RWPE1 (cell line): ENCODE data around the gene SLC26A1.

Experiments used
- CTCF ChIA-PET: fragments of 350-600 bp; sonication (Branson Sonifier 250); formaldehyde crosslinking; extraction: SDS; loops from one replicate; lab custom pipeline; 2021; lab: Yijun Ruan, JAX
- POLR2A ChIA-PET: fragments of 400-600 bp; formaldehyde crosslinking; extraction: SDS; loops from one replicate; lab custom pipeline; 2020; ENCODE audit warnings: antibody characterized with exemption; ENCODE audit not compliant: low non-redundant PET; lab: Yijun Ruan, JAX
- DNase-seq: peaks from one replicate; pipeline ENCODE4 v3.0.0; 2012; ENCODE audit warnings: low spot score
- H3K27ac ChIP-seq: fragments of 450-650 bp; 2 replicates; pipeline ENCODE4 v1.5.1; 2017
- CTCF ChIP-seq: fragments of 450-650 bp; conservative IDR thresholded peaks from 2 replicates; pipeline ENCODE4 v1.5.1; 2017; ENCODE audit warnings: low read depth, mild to moderate bottlenecking

Gene SLC26A1

GRCh38 chr4:1033840-1034551 lies 40.8 kb upstream of the SLC26A1 start:
- POLR2A ChIA-PET, result no interaction called here
- CTCF ChIA-PET, result no interaction called here
- DNase-seq, result no peak
- TF ChIP-seq CTCF, result no peak
- H3K27ac ChIP-seq, result peak overlapping the region; percentile 65

DNA sequence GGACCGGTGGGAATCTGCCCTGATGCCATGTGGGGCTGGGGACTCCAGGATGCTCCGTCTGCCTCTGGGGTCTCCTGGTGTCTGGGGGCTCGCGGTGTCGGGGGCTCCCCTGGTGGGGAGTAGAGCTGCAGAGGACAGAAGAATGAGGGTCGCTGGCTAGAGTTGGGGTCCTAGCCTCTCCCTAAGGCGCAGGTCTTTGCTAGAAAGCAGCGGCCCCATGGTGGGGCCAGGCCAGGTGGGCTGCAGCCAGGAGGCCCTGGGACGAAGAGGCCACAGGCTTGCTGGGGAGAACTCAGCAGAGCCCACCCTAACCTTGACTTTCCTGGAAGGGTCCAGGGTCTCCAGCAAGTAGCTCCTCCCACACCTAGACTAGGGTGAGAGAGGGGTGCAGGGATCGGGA lies 39.7 kb upstream of the SLC26A1 start:
- ChIA-PET CTCF (interaction anchor here (0.6 kb wide), 1 partner anchor 25 kb away, joined by 3 read pairs; no protein-coding TSS in a partner anchor), POLR2A (no interaction called here)
- DNase-seq, result no peak
- TF ChIP-seq CTCF, result 0 out of 2 replicates have a peak, but pooled peaks have one; percentile 9
- no peak overlapping the region for H3K27ac ChIP-seq

GRCh38 chr4:1031956-1032795 lies 39.0 kb upstream of the SLC26A1 start:
- TF ChIP-seq CTCF, result peak; percentile 52
- no peak overlapping the region for H3K27ac ChIP-seq
- DNase-seq, result no peak
- ChIA-PET CTCF (interaction anchor here (0.6 to 0.7 kb wide), 3 partner anchors 26 to 429 kb away, joined by 3 to 4 read pairs (median 4); no protein-coding TSS in a partner anchor), POLR2A (no interaction called here)

- no peak for DNase-seq
- ChIA-PET POLR2A (no interaction called here), CTCF (no interaction called here)
- no peak overlapping the region for H3K27ac ChIP-seq
- no peak for TF ChIP-seq CTCF
These were observed 38.1 kb upstream of the SLC26A1 start for GRCh38 chr4:1031346-1031745.

GRCh38 chr4:1030559-1030958 lies 37.4 kb upstream of the SLC26A1 start:
- POLR2A ChIA-PET, result no interaction called here
- CTCF ChIA-PET, result no interaction called here
- H3K27ac ChIP-seq, result no peak overlapping the region
- no peak for TF ChIP-seq CTCF
- DNase-seq, result no peak

DNA sequence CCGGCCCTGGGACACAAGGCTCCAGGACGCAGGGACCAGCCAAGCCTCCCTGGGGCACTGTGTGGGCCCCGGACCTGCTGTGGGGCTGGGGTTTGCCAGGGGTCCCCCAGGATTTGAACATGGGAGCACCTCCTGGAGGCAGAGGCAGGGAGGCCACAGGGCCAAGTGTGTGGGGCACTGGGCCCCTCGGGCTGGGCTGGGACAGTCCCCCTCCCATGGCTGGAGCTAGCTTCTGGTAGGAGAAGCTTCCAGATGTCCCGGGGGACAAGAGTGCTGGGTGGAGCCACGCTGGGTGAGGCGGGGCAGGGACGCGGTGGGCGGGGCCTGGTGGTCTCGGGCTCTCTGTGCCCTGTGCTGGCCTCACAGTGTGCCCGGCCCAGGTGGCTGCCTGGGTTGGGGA lies 36.8 kb upstream of the SLC26A1 start:
- no peak for DNase-seq
- TF ChIP-seq CTCF, result no peak
- POLR2A ChIA-PET, result no interaction called here
- CTCF ChIA-PET, result no interaction called here
- H3K27ac ChIP-seq, result no peak overlapping the region
